Lung (tissue), 12 donors: ENCODE results near the gene RSF1. TPM values are rescaled to one million over a fixed set of nuclear protein-coding genes. Genes with fewer than 3 reads are reported as not detected.

Experiments
- ATAC-seq: fragments of 200-7000 bp; cut with Tn5 transposase; one replicate; pipeline ENCODE4 v1.9.1; 2020; ENCODE audit warnings: moderate number of reproducible peaks; ENCODE audit not compliant: insufficient read depth, low FRiP score
- DNase-seq, 3 donors: peaks; one replicate each; pipeline ENCODE4 v3.0.0-alpha.2; 2013 to 2017
- H3K27ac ChIP-seq, 2 donors: one replicate each; pipeline ENCODE4 v1.5.1; 2013; ENCODE audit warnings: mild to moderate bottlenecking in 2 of 2, moderate library complexity in 2 of 2, control low read depth in 1 of 2, inconsistent platforms in 1 of 2, low read depth in 1 of 2, low read length in 1 of 2
- H3K27me3 ChIP-seq, 3 donors: one replicate each; pipeline ENCODE4 v1.5.1; 2013; ENCODE audit warnings: low read length in 2 of 3; ENCODE audit not compliant: control insufficient read depth in 3 of 3, insufficient read depth in 3 of 3
- H3K36me3 ChIP-seq, 4 donors: one replicate each; pipeline ENCODE4 v1.5.1; 2013; ENCODE audit warnings: low read length in 4 of 4, mild to moderate bottlenecking in 1 of 4, moderate library complexity in 1 of 4; ENCODE audit not compliant: control insufficient read depth in 4 of 4, insufficient read depth in 4 of 4
- H3K4me1 ChIP-seq, 5 donors: one replicate each; pipeline ENCODE4 v1.5.1; 2013; ENCODE audit warnings: low read length in 5 of 5, mild to moderate bottlenecking in 2 of 5, moderate library complexity in 1 of 5; ENCODE audit not compliant: control insufficient read depth in 5 of 5, insufficient read depth in 5 of 5
- H3K4me3 ChIP-seq: one replicate; pipeline ENCODE4 v1.5.1; 2013; ENCODE audit warnings: mild to moderate bottlenecking, control low read depth, moderate library complexity
- H3K9ac ChIP-seq, 2 donors: one replicate each; pipeline ENCODE4 v1.5.1; 2013; ENCODE audit warnings: low read length in 2 of 2, control low read depth in 1 of 2; ENCODE audit not compliant: insufficient read depth in 1 of 2
- H3K9me3 ChIP-seq, 4 donors: one replicate each; pipeline ENCODE4 v1.5.1; 2013; ENCODE audit warnings: low read length in 3 of 4, mild to moderate bottlenecking in 1 of 4, moderate library complexity in 1 of 4; ENCODE audit not compliant: control insufficient read depth in 4 of 4, insufficient read depth in 3 of 4
- WGBS, 2 donors: extraction: QIAGEN DNeasy Blood & Tissue Kit; methylation state at CpG; one replicate each; pipeline ENCODE4 v1.1.7; 2013; 5-methylcytosine and 5-hydroxymethylcytosine counted together
- polyA plus RNA-seq, 2 donors: library from polyadenylated mRNA; stranded (reverse); fragments of 200-250 nt; gene quantifications; one replicate each; pipeline ENCODE4 v1.2.1, GENCODE V29; 2013
- total RNA-seq, 2 donors: library from RNA; depleted of rRNA in 1 of 2; stranded (reverse); fragments of >200 nt in 1 of 2; gene quantifications; one replicate each; pipeline ENCODE4 v1.2.1, GENCODE V29; 2014 to 2021
- TF ChIP-seq, protein P1 (sequence below): IDR thresholded peaks from 2 replicates; pipeline ENCODE4 v1.5.1; 2012; ENCODE audit warnings: mild to moderate bottlenecking; ENCODE audit errors: control extremely low read depth, extremely low read depth
- donor health status: control.
- donor health status: control.
- donor health status: Bipolar disorder and iron deficiency.
- donor health status: healthy.
- donor health status: DM: yes; HTN: yes; CAD: no.

RSF1 gene
- total and polyA plus RNA-seq, 4 donors = 9.8 to 110 (median 29.2) TPM

- TF ChIP-seq, protein P1, sequence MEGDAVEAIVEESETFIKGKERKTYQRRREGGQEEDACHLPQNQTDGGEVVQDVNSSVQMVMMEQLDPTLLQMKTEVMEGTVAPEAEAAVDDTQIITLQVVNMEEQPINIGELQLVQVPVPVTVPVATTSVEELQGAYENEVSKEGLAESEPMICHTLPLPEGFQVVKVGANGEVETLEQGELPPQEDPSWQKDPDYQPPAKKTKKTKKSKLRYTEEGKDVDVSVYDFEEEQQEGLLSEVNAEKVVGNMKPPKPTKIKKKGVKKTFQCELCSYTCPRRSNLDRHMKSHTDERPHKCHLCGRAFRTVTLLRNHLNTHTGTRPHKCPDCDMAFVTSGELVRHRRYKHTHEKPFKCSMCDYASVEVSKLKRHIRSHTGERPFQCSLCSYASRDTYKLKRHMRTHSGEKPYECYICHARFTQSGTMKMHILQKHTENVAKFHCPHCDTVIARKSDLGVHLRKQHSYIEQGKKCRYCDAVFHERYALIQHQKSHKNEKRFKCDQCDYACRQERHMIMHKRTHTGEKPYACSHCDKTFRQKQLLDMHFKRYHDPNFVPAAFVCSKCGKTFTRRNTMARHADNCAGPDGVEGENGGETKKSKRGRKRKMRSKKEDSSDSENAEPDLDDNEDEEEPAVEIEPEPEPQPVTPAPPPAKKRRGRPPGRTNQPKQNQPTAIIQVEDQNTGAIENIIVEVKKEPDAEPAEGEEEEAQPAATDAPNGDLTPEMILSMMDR = no peak
- ATAC-seq = no peak
Observed at GRCh38 chr11:77704029-77704428, 116.5 kb downstream of the RSF1 start.

DNA sequence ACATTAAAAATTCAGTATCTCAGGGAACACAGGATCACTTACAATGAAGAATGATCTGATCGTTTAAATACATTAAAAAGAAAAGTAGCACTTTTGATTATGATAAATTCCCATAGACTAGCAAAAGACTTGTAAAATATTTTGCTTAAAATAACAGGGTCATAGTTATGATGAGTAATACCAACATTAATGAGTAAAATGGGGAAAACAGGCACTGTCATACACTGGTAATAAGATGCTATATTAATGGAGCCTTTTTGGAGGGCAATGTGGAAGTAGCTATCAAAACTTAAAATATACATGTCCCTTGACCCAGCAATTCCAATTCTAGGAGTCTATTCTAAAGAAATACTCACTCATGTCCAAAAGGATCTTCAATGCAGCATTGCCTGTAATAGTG lies 121.1 kb downstream of the RSF1 start:
- Histone ChIP-seq H3K27ac (no peak overlapping the region), H3K9ac (no peak overlapping the region), H3K4me1 (peaks cover 0 to 6% (median 0%) of the 10 kb centered on the region in 5 donors), H3K9me3 (no peaks in the 10 kb centered on the region), H3K36me3 (peaks cover 9 to 26% (median 15%) of the 10 kb centered on the region in 4 donors), H3K4me3 (no peak overlapping the region), H3K27me3 (no peaks in the 10 kb centered on the region)
- TF ChIP-seq, protein P1 = no peak
- WGBS, 2 donors = 90 to 98% methylated on average over 1 of the region's 1 CpG
- ATAC-seq (no peak), DNase-seq (no peak)

More at GRCh38 chr11:77704029-77704428, 116.5 kb downstream of the RSF1 start:
- no peak overlapping the region for H3K9ac ChIP-seq
- 99 to 100% methylated on average over 3 of the region's 3 CpGs for WGBS, 2 donors
- peaks cover 0 to 2% (median 0%) of the 10 kb centered on the region in 5 donors for H3K4me1 ChIP-seq
- no peak overlapping the region for H3K4me3 ChIP-seq
- H3K27ac ChIP-seq = no peak overlapping the region
- peaks cover 2 to 8% (median 4%) of the 10 kb centered on the region in 4 donors for H3K36me3 ChIP-seq
- H3K27me3 ChIP-seq = no peaks in the 10 kb centered on the region
- DNase-seq = no peak
- H3K9me3 ChIP-seq = no peaks in the 10 kb centered on the region

- H3K9me3 ChIP-seq = no peaks in the 10 kb centered on the region
- TF ChIP-seq, protein P1 = no peak
- H3K9ac ChIP-seq = no peak overlapping the region
- ATAC-seq (no peak), DNase-seq (no peak)
- no peak overlapping the region for H3K27ac ChIP-seq
- H3K4me1 ChIP-seq = peaks cover 0 to 6% (median 0%) of the 10 kb centered on the region in 5 donors
- no peaks in the 10 kb centered on the region for H3K27me3 ChIP-seq
- WGBS, 2 donors = 91 to 98% methylated on average over 2 of the region's 2 CpGs
- no peak overlapping the region for H3K4me3 ChIP-seq
- H3K36me3 ChIP-seq = peaks cover 9 to 26% (median 15%) of the 10 kb centered on the region in 4 donors
Observed at GRCh38 chr11:77698896-77699295, 121.6 kb downstream of the RSF1 start.

DNA sequence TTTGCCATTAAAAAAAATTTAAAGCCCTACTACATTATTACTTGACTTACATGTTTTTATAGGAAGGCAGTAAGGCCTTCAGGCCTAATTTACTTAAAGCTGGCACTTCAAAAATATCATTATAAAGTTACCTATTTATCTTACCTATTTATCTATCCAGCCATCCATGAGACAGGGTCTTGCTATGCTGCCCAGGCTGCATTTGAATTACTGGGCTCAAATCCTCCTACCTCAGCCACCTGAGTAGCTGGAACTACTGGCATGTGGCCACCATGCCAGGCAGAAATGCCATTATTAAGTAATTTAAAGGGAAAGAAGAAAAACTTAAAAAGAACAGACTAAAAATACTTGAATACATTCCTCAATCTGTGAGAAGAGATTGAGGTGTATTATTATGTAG lies 122.7 kb downstream of the RSF1 start:
- Histone ChIP-seq H3K4me3 (no peak overlapping the region), H3K36me3 (peaks cover 9 to 29% (median 17%) of the 10 kb centered on the region in 4 donors), H3K27me3 (no peaks in the 10 kb centered on the region), H3K9me3 (no peaks in the 10 kb centered on the region), H3K4me1 (peaks cover 0 to 6% (median 0%) of the 10 kb centered on the region in 5 donors), H3K9ac (no peak overlapping the region), H3K27ac (no peak overlapping the region)
- TF ChIP-seq, protein P1 = no peak
- DNase-seq = no peak
- ATAC-seq = no peak
